CD4-positive, alpha-beta T cell treated with Interferon gamma for 1 hour (primary cell): Measurements from ENCODE around the gene CDC14B.
A peak's percentile ranks its signal among the peaks of the same experiment; 100 is the strongest.
"Not testable (repeated sequence)": the region's sequence is repeated elsewhere in the genome, so short reads cannot be mapped to it uniquely, and the experiment has no call there.

ENCODE experiments used
- DNase-seq: peaks from one replicate; pipeline ENCODE4 v3.0.0-alpha.2; 2020

Gene CDC14B

GRCh38 chr9:96582199-96582598 is 37.4 kb downstream of the CDC14B start:
- not testable (repeated sequence) for DNase-seq

- DNase-seq = no peak
Measured at GRCh38 chr9:96581786-96582185, 37.9 kb downstream of the CDC14B start.

- DNase-seq = no peak
Measured at GRCh38 chr9:96581301-96581700, 38.3 kb downstream of the CDC14B start.

GRCh38 chr9:96574931-96575351 is 44.7 kb downstream of the CDC14B start:
- no peak for DNase-seq

DNA sequence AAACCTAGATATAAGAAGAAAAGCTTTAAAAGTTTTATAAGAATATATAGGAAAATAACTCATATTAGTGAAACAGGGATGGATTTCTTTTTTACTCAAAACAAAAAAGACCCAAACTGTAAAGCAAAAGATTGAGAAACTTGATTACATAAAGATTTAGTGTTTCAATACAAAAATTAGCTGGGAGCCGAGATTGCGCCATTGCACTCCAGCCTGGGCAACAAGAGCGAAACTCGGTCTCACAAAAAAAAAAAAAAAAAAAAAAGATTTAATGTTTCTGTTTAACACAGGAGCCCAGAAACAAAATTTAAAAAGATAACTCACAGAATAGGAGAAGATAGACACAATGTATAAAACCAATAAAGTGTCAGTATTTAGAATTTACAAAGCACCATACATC is 45.2 kb downstream of the CDC14B start:
- DNase-seq = no peak

DNA sequence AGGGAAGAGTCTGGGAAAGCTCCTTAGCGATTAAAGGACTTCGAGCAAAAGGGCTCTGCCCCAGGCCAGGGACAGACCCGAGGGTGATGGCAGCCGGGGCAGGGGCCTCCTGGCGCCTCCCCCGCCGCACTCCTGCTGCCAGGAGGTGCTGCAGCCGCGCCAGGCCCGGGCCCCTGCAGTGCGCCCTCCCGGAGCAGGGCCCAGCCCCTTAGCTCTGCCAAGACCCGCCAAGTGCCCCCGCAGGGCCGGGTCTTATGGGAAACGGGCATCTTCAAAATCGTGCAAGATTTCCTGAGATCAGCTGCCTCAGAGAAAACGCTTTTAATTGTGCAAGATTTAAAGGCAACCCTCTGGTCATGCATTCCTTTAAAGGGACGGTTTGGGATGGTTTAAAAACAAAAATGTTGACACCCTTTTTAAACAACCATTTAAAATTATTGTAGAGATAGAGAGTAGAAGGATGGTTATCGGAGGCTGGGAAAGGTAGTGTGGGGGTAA is 52.4 kb downstream of the CDC14B start:
- DNase-seq = no peak

- peak; percentile 77 for DNase-seq
Measured at GRCh38 chr9:96566498-96567202, 53.0 kb downstream of the CDC14B start.

DNA sequence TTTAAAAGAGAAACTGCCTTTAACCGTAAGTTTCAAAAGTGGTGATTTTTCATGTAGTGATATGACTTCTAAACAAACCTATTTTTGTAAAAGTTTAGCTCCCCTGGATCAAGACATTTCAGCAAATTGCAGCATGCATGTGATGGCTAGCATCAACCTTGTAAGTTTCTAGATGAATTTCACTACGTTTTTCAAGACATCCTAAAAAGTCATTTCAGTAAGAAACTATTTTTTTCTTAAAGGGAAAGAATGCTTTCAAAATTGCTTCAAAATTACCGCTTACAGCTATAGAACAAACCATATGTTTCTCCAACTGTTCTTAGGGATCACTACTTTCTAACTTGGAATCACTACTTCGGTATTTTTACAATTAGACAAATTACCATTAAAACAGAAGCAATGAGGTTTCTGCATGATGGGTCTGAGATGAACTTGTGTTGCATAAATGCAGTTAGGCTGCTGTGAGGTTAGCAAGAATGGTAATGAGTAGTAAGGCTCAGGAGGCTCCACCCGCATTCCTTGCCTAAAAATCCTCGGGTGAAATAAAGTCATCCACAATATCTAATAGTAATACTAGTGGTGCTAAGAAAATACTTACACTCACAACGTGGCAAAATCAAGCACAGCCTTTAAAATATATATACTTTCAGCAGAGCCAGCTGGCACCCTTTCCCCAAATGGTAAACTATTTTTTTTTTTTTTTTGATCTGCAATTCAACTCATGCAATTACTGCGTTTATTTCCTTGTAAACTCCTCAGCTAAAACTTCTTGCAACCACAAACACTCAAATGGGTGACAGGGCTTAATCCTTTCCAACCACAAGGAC is 53.8 kb downstream of the CDC14B start:
- DNase-seq = no peak

GRCh38 chr9:96564217-96564616 is 55.4 kb downstream of the CDC14B start:
- no peak for DNase-seq

- no peak for DNase-seq
Measured at GRCh38 chr9:96559339-96559943, 60.2 kb downstream of the CDC14B start.

DNA sequence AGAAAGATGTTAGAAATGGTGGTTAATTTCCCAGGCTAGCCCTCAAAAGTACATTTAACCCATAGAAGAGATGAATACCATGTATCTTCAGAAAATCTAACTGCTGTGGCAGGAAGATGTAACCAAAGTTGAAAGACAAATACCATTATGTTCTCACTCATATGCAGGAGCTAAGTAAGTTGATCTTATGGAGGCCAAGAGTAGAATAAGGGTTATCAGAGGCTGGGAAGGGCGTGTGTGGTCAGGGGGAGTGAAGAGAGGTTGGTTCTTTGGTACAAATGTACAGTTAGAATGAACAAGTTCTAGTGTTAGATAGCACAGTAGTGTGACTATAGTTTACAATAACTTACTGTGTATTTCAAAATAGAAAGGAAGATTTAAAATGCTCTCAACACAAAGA is 61.7 kb downstream of the CDC14B start:
- no peak for DNase-seq

DNA sequence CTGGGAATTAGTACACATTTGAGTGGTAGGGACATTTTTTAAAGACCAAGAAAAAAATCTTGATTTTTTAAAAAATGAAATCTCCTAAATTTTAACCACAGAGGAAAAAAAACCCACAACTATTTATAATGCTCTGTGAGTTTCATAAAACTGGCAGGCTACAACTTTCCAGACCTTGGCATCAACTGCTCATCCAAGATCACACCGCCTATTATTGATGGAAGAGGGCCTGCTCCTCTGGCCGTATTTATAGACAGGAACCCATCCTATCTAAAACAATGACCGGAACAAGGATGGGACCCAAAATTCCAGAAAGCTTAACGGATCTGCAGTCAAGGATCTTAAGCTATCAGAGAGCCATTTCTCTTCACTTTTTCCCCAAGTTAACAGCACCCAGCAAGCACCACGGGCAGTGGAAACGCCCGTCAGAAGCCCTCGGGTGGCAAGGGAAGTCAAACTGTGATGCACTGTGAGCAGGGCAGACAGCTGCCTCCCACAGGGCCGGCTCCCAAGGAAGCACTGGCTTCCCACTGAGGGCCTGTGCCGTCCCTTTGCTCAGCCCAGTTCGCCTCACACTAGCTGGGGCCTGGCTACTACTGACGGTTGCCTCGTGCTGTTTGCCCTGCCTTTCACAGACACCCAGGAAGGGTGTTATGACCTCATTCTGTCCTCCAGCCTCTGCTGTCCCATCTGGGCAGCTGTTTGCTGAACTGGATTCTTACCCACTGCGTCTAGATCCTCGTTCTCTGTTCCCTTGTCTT is 62.8 kb downstream of the CDC14B start:
- DNase-seq = no peak

DNA sequence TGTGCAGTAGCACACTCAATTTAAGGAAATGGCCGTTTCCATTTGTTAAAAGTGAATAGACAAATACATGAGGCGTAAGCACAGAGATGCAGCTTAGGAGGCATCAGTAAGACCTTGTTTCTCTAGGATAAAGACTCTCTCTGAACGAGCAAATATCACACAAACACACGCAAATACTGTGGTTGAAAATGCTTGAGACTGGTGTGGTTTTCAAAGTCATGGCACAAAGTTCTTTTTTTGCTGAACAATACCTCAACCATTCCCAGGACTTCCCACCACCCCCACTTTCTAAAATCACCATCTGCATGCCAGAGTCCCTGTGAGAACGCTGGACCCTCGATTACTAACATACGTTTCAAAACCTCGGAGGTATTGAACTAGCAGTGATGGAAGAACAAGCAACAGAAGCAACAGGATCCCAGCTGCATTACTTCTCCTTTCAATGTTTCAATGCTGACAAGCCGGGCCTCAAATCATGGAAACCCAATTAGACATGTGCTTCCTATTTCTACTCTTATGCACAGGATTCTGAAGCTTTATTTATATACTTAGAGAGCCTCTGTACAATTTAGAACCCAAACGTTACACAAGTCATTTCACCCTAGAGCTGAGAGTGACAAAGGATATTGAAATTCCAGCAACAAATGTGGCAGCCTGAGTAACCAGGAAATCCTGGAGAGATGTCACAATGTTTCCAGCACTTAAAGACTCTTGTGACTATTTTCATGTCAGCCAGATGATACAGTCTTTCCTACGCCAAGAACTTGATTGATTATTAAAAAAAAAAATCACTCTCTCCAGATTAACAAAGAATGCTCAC is 63.9 kb downstream of the CDC14B start:
- DNase-seq = no peak

- DNase-seq = no peak
Measured at GRCh38 chr9:96554801-96555566, 64.7 kb downstream of the CDC14B start.

DNA sequence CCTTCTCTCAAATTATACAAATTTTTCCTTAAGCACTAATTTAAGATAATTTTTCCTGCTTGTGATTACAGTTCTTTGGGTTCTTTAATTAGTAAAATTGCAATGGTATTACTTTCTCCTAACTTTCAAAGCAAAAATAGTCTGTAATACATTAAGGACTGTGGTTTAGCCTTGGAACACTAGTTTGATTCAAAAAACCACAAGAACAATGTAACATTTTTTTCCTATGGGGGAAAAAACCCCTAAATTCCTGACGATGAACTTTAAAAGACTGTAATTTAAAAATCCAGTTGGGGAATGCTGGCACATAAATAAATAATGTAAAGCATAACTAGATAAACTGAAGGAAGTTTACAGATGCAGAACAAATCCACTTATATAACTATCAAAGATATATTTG is 65.3 kb downstream of the CDC14B start:
- no peak for DNase-seq

DNA sequence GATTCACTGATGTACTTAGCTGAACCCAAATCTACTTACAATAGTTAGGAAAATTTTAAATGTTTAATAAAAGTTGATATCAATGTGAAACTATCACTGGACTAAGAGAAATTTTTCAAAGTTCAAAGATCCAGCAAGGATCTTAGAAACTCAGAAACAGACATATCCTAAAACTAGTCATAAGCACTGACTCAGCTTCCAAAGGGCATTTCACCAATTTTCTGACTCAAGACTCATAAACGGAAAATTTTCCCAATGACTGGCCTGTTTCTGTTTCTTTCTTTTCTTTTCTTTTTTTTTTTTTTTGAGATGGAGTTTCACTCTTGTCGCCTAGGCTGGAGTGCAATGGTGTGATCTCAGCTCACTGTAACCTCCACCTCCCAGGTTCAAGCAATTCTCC is 66.6 kb downstream of the CDC14B start:
- DNase-seq = no peak

GRCh38 chr9:96551403-96551802 is 68.2 kb downstream of the CDC14B start:
- DNase-seq = no peak

GRCh38 chr9:96550659-96551058 is 69.0 kb downstream of the CDC14B start:
- no peak for DNase-seq

GRCh38 chr9:96543131-96543530 is 76.5 kb downstream of the CDC14B start:
- not testable (repeated sequence) for DNase-seq

GRCh38 chr9:96540106-96540505 is 79.5 kb downstream of the CDC14B start:
- no peak for DNase-seq

GRCh38 chr9:96532173-96532572 is 87.5 kb downstream of the CDC14B start:
- no peak for DNase-seq
